ENCODE measurements around the gene LDLRAD3. TPM values are rescaled to one million over a fixed set of nuclear protein-coding genes. Genes with fewer than 3 reads are reported as not detected.
A peak's percentile ranks its signal among the peaks of the same experiment; 100 is the strongest.

The LDLRAD3 gene
- polyA plus RNA-seq, 1 of the 3 experiments (the other 2 are of a cell fraction) = 10.6 TPM

GRCh38 chr11:36193290-36193619 lies 249.4 kb downstream of the LDLRAD3 start (continued):
- TF ChIP-seq REST (IDR thresholded peaks at IDR 0.05; ENCODE audit: low read depth, low read length) = no peak
- no peak for TF ChIP-seq YY1 (IDR thresholded peaks at IDR 0.05; ENCODE audit: low read depth)

- no peaks in the 10 kb centered on the region for H3F3A ChIP-seq (replicated peaks; ENCODE audit: insufficient read depth)
- WGBS (ENCODE audit: low lambda C conversion rate) = 94% methylated on average over 1 of the region's 1 CpG
- no peak overlapping the region for H3K9ac ChIP-seq
- ChIA-PET CTCF (interaction anchor here (0.6 to 1.7 kb wide), 3 partner anchors 47 to 285 kb away, joined by 3 to 5 read pairs (median 3); no protein-coding TSS in a partner anchor), POLR2A (no interaction called here)
- H3K27ac ChIP-seq (ENCODE audit: low read depth in 2 of 2, low read length in 1 of 2) = no peak overlapping the region
- H3K9me2 ChIP-seq = no peaks in the 10 kb centered on the region
- DNase-seq = no peak
- no peaks in the 10 kb centered on the region for H3K9me3 ChIP-seq
- H2AFZ ChIP-seq (ENCODE audit: low read depth) = no peak overlapping the region
- H3K4me1 ChIP-seq (ENCODE audit: control insufficient read depth in 1 of 2, insufficient read depth in 2 of 2, low read depth in 1 of 2, low read length in 1 of 2) = peaks cover 15 to 39% of the 10 kb centered on the region in 2 experiments; a peak in 3 of 4 replicates
- no peak overlapping the region for H3K4me3 ChIP-seq (ENCODE audit: low read depth in 2 of 2, low read length in 1 of 2)
- H4K20me1 ChIP-seq (ENCODE audit: insufficient read depth) = no peaks in the 10 kb centered on the region
- TF ChIP-seq SMC3 (IDR thresholded peaks at IDR 0.05; ENCODE audit: low read depth, low read length) = no peak
- no peak for TF ChIP-seq FOSL2 (IDR thresholded peaks at IDR 0.05; ENCODE audit: borderline replicate concordance, low read depth)
- TF ChIP-seq RCOR1 (IDR thresholded peaks at IDR 0.05; ENCODE audit: low read length) = no peak
- H3K27me3 ChIP-seq (ENCODE audit: insufficient read depth) = no peaks in the 10 kb centered on the region
- no peak overlapping the region for H3K4me2 ChIP-seq
- no peaks in the 10 kb centered on the region for H3K79me2 ChIP-seq (ENCODE audit: insufficient read depth)
- no peaks in the 10 kb centered on the region for H3K36me3 ChIP-seq (replicated peaks in 1 of 2; ENCODE audit: control insufficient read depth in 1 of 2, insufficient read depth in 2 of 2, low read length in 1 of 2)
These were observed 249.9 kb downstream of the LDLRAD3 start for GRCh38 chr11:36193721-36194120.

- peaks cover 15 to 39% of the 10 kb centered on the region in 2 experiments; a peak in 3 of 4 replicates for H3K4me1 ChIP-seq (ENCODE audit: control insufficient read depth in 1 of 2, insufficient read depth in 2 of 2, low read depth in 1 of 2, low read length in 1 of 2)
- H4K20me1 ChIP-seq (ENCODE audit: insufficient read depth) = no peaks in the 10 kb centered on the region
- H3K36me3 ChIP-seq (replicated peaks in 1 of 2; ENCODE audit: control insufficient read depth in 1 of 2, insufficient read depth in 2 of 2, low read length in 1 of 2) = no peaks in the 10 kb centered on the region
- ChIA-PET POLR2A (interaction anchor here (1.0 kb wide), 1 partner anchor 33 kb away, joined by 3 read pairs; no protein-coding TSS in a partner anchor), CTCF (interaction anchor here (0.7 to 2.1 kb wide), 11 partner anchors 11 to 578 kb away, joined by 3 to 6 read pairs (median 3); no protein-coding TSS in a partner anchor)
- no peaks in the 10 kb centered on the region for H3F3A ChIP-seq (replicated peaks; ENCODE audit: insufficient read depth)
- H3K9ac ChIP-seq = no peak overlapping the region
- no peak overlapping the region for H3K4me2 ChIP-seq
- H3K4me3 ChIP-seq (ENCODE audit: low read depth in 2 of 2, low read length in 1 of 2) = no peak overlapping the region
- H3K79me2 ChIP-seq (ENCODE audit: insufficient read depth) = no peaks in the 10 kb centered on the region
- no peaks in the 10 kb centered on the region for H3K27me3 ChIP-seq (ENCODE audit: insufficient read depth)
- DNase-seq = peak; percentile 73
- H3K9me3 ChIP-seq = no peaks in the 10 kb centered on the region
- H3K27ac ChIP-seq (ENCODE audit: low read depth in 2 of 2, low read length in 1 of 2) = peak overlapping the region in 1 of 2 experiments; percentile 98; a peak in 3 of 4 replicates
- no peaks in the 10 kb centered on the region for H3K9me2 ChIP-seq
- WGBS (ENCODE audit: low lambda C conversion rate) = 55% methylated on average over 5 of the region's 5 CpGs
- no peak overlapping the region for H2AFZ ChIP-seq (ENCODE audit: low read depth)
- TF ChIP-seq SMC3 (IDR thresholded peaks at IDR 0.05; ENCODE audit: low read depth, low read length) = no peak
- TF ChIP-seq NFIC (IDR thresholded peaks at IDR 0.05; ENCODE audit: borderline replicate concordance) = peak; percentile 75
- TF ChIP-seq EZH2phosphoT487 (IDR thresholded peaks at IDR 0.05; ENCODE audit: borderline replicate concordance, low read depth) = no peak
- TF ChIP-seq TAF1 (IDR thresholded peaks at IDR 0.05; ENCODE audit: borderline replicate concordance, low read depth, low read length) = no peak
- TF ChIP-seq GABPA (IDR thresholded peaks at IDR 0.05; ENCODE audit: low read depth) = no peak
- peak; percentile 61 for TF ChIP-seq PBX3 (IDR thresholded peaks at IDR 0.05)
- peak; percentile 23; the same call in 1 of the 2 replicates for TF ChIP-seq MXI1 (IDR thresholded peaks at IDR 0.05; ENCODE audit: low read depth, low read length)
- 0 out of 2 replicates have a peak, but pooled peaks have one; percentile 40 for TF ChIP-seq SIN3A (IDR thresholded peaks at IDR 0.05; ENCODE audit: borderline replicate concordance, low read depth, low read length)
- no peak for TF ChIP-seq YY1 (IDR thresholded peaks at IDR 0.05; ENCODE audit: low read depth)
- TF ChIP-seq MAX (IDR thresholded peaks at IDR 0.05; ENCODE audit: low read depth) = no peak
- no peak for TF ChIP-seq TEAD4 (IDR thresholded peaks at IDR 0.05; ENCODE audit: borderline replicate concordance, insufficient read depth)
- TF ChIP-seq FOSL2 (IDR thresholded peaks at IDR 0.05; ENCODE audit: borderline replicate concordance, low read depth) = no peak
- no peak for TF ChIP-seq USF2 (IDR thresholded peaks at IDR 0.05; ENCODE audit: borderline replicate concordance, low read depth, low read length)
These were observed 251.9 kb downstream of the LDLRAD3 start for GRCh38 chr11:36195496-36196354.

All from SK-N-SH (cell line).